Right atrium auricular region (tissue), 2 donors: Measurements from ENCODE around the gene GPC6. TPM values are rescaled to one million over a fixed set of nuclear protein-coding genes. Genes with fewer than 3 reads are reported as not detected.

ENCODE experiments used
- DNase-seq: peaks from one replicate; pipeline ENCODE4 v3.0.0-alpha.2; 2019; ENCODE audit warnings: low spot score
- H3K27ac ChIP-seq, 2 donors: fragments of 200-600 bp; sonication (generic); 1 replicate in 1 of 2; 2 replicates in 1 of 2; pipeline ENCODE4 v1.5.1; 2016 to 2019
- H3K27me3 ChIP-seq, 2 donors: fragments of 200-600 bp; sonication (generic); one replicate each; pipeline versions ENCODE4 v1.5.1 to v1.6.0; 2017 to 2019
- H3K36me3 ChIP-seq: fragments of 200-600 bp; sonication (generic); one replicate; pipeline ENCODE4 v1.5.1; 2016
- H3K4me1 ChIP-seq, 2 donors: fragments of 200-600 bp; sonication (generic); one replicate each; pipeline versions ENCODE4 v1.5.1 to v1.6.0; 2017 to 2019
- H3K4me3 ChIP-seq, 2 donors: fragments of 200-600 bp; sonication (generic); 1 replicate in 1 of 2; 2 replicates in 1 of 2; pipeline ENCODE4 v1.5.1; 2017 to 2019; ENCODE audit warnings: mild to moderate bottlenecking in 1 of 2, moderate library complexity in 1 of 2
- H3K9me3 ChIP-seq, 2 donors: fragments of 200-600 bp; sonication (generic); one replicate each; pipeline ENCODE4 v1.5.1; 2019
- CTCF ChIP-seq, 2 donors: fragments of 200-600 bp; sonication (generic); IDR thresholded peaks; one replicate each; pipeline ENCODE4 v1.5.1; 2019; ENCODE audit warnings: antibody characterized with exemption in 2 of 2
- total RNA-seq, 2 donors: library from RNA; depleted of rRNA; stranded (reverse); fragments of >200 nt; gene quantifications; one replicate each; pipeline ENCODE4 v1.1.0, GENCODE V29; 2016

The GPC6 gene
- total RNA-seq, 2 donors from 2014 or later = 1.3 to 3.8 TPM

- Histone ChIP-seq H3K9me3 (no peaks in the 10 kb centered on the region), H3K4me3 (no peak overlapping the region)
Measured at GRCh38 chr13:94153586-94153985, 927.0 kb downstream of the GPC6 start.

GRCh38 chr13:94154367-94154766 is 927.8 kb downstream of the GPC6 start:
- H3K27ac ChIP-seq = no peak overlapping the region
- no peak for DNase-seq
- H3K36me3 ChIP-seq = no peaks in the 10 kb centered on the region
- H3K9me3 ChIP-seq = no peaks in the 10 kb centered on the region
- TF ChIP-seq CTCF (IDR thresholded peaks at IDR 0.05) = no peak
- H3K4me3 ChIP-seq = no peak overlapping the region
- H3K27me3 ChIP-seq = no peaks in the 10 kb centered on the region
- peaks cover 0 to 6% of the 10 kb centered on the region in 2 donors for H3K4me1 ChIP-seq

More at GRCh38 chr13:94153586-94153985, 927.0 kb downstream of the GPC6 start:
- Histone ChIP-seq H3K27me3 (no peaks in the 10 kb centered on the region), H3K36me3 (no peaks in the 10 kb centered on the region), H3K4me1 (peaks cover 0 to 4% of the 10 kb centered on the region in 2 donors), H3K27ac (no peak overlapping the region)
- no peak for DNase-seq
- no peak for TF ChIP-seq CTCF (IDR thresholded peaks at IDR 0.05)

GRCh38 chr13:94157705-94158218 is 931.2 kb downstream of the GPC6 start:
- H3K27me3 ChIP-seq = no peaks in the 10 kb centered on the region
- TF ChIP-seq CTCF (IDR thresholded peaks at IDR 0.05) = no peak
- no peaks in the 10 kb centered on the region for H3K36me3 ChIP-seq
- no peak overlapping the region for H3K4me3 ChIP-seq
- peak overlapping the region in 1 of 2 donors; percentile 48 for H3K27ac ChIP-seq
- peaks cover 0 to 6% of the 10 kb centered on the region in 2 donors for H3K4me1 ChIP-seq
- DNase-seq = peak; percentile 66
- H3K9me3 ChIP-seq = no peaks in the 10 kb centered on the region

- Histone ChIP-seq H3K4me1 (peaks cover 0 to 6% of the 10 kb centered on the region in 2 donors), H3K27me3 (no peaks in the 10 kb centered on the region), H3K9me3 (no peaks in the 10 kb centered on the region), H3K27ac (no peak overlapping the region), H3K4me3 (no peak overlapping the region), H3K36me3 (no peaks in the 10 kb centered on the region)
- no peak for TF ChIP-seq CTCF (IDR thresholded peaks at IDR 0.05)
- DNase-seq = no peak
Measured at GRCh38 chr13:94160875-94161274, 934.3 kb downstream of the GPC6 start.

- TF ChIP-seq CTCF (IDR thresholded peaks at IDR 0.05) = no peak
- H3K27ac ChIP-seq = no peak overlapping the region
- H3K27me3 ChIP-seq = no peaks in the 10 kb centered on the region
- peak; percentile 73 for DNase-seq
- H3K9me3 ChIP-seq = no peaks in the 10 kb centered on the region
- H3K4me3 ChIP-seq = no peak overlapping the region
- H3K4me1 ChIP-seq = peaks cover 0 to 6% of the 10 kb centered on the region in 2 donors
- no peaks in the 10 kb centered on the region for H3K36me3 ChIP-seq
Measured at GRCh38 chr13:94162289-94162688, 935.7 kb downstream of the GPC6 start.

- no peak for TF ChIP-seq CTCF (IDR thresholded peaks at IDR 0.05)
- H3K4me1 ChIP-seq = peaks cover 0 to 3% of the 10 kb centered on the region in 2 donors
- H3K27me3 ChIP-seq = no peaks in the 10 kb centered on the region
- no peaks in the 10 kb centered on the region for H3K9me3 ChIP-seq
- DNase-seq = no peak
- no peak overlapping the region for H3K4me3 ChIP-seq
- no peak overlapping the region for H3K27ac ChIP-seq
- no peaks in the 10 kb centered on the region for H3K36me3 ChIP-seq
Measured at GRCh38 chr13:94163535-94163934, 936.9 kb downstream of the GPC6 start.
